Cardiac muscle cell (in vitro differentiated cells and primary cell): ENCODE results near the gene PNPLA7. TPM values are rescaled to one million over a fixed set of nuclear protein-coding genes. Genes with fewer than 3 reads are reported as not detected.
A peak's percentile ranks its signal among the peaks of the same experiment; 100 is the strongest.

Source experiments
- DNase-seq, 2 donors: peaks; one replicate each; pipeline versions ENCODE4 v3.0.0 to v3.0.0-alpha.2; 2010 to 2017; ENCODE audit warnings: low read depth in 1 of 2, low spot score in 1 of 2
- H3K27ac ChIP-seq: fragments of 200-600 bp; sonication (generic); 2 replicates; pipeline ENCODE4 v1.5.1; 2016
- H3K27me3 ChIP-seq: fragments of 200-600 bp; sonication (generic); 2 replicates; pipeline ENCODE4 v1.6.0; 2016; ENCODE audit warnings: control low read depth
- H3K36me3 ChIP-seq: fragments of 200-600 bp; sonication (generic); 2 replicates; pipeline ENCODE4 v1.5.1; 2016; ENCODE audit warnings: control low read depth
- H3K4me1 ChIP-seq: fragments of 200-600 bp; sonication (generic); 2 replicates; pipeline ENCODE4 v1.8.1; 2017; ENCODE audit warnings: low read depth, mild to moderate bottlenecking, mixed run types
- H3K4me3 ChIP-seq: fragments of 200-600 bp; sonication (generic); 2 replicates; pipeline ENCODE4 v1.5.1; 2016; ENCODE audit warnings: mild to moderate bottlenecking
- H3K9me3 ChIP-seq: fragments of 200-600 bp; sonication (generic); 2 replicates; pipeline ENCODE4 v1.5.1; 2017; ENCODE audit warnings: low read depth, mild to moderate bottlenecking, control low read depth
- CTCF ChIP-seq: IDR thresholded peaks from 2 replicates; pipeline ENCODE4 v1.5.1; 2012; ENCODE audit warnings: low read depth, mild to moderate bottlenecking, low read length
- polyA plus RNA-seq: library from polyadenylated mRNA; unstranded; fragments of >200 nt; fragmentation: Nextera tagmentation; extraction: Ambion mirVana; gene quantifications from 2 replicates; pipeline ENCODE4 v1.2.1, GENCODE V29; 2016
- total RNA-seq: library from RNA; depleted of rRNA; stranded (reverse); fragments of >200 nt; gene quantifications from 2 replicates; pipeline ENCODE4 v1.2.3, GENCODE V29; 2016

PNPLA7 gene
- total and polyA plus RNA-seq, 2 experiments from 2014 or later = 1.4 to 3.6 TPM

GRCh38 chr9:137455359-137455991 is 94.7 kb downstream of the PNPLA7 start:
- H3K9me3 ChIP-seq = no peaks in the 10 kb centered on the region
- H3K4me3 ChIP-seq = no peak overlapping the region
- H3K36me3 ChIP-seq = no peaks in the 10 kb centered on the region
- no peak overlapping the region for H3K27ac ChIP-seq
- no peak for DNase-seq
- peaks cover 12% of the 10 kb centered on the region for H3K4me1 ChIP-seq
- TF ChIP-seq CTCF = no peak
- H3K27me3 ChIP-seq = no peaks in the 10 kb centered on the region

- no peaks in the 10 kb centered on the region for H3K9me3 ChIP-seq
- H3K4me3 ChIP-seq = no peak overlapping the region
- H3K27me3 ChIP-seq = no peaks in the 10 kb centered on the region
- DNase-seq = peak in 1 of 2 donors; percentile 42
- H3K36me3 ChIP-seq = no peaks in the 10 kb centered on the region
- H3K27ac ChIP-seq = no peak overlapping the region
- TF ChIP-seq CTCF = no peak
- H3K4me1 ChIP-seq = peaks cover 12% of the 10 kb centered on the region
These were observed 95.4 kb downstream of the PNPLA7 start for GRCh38 chr9:137454597-137455358.

GRCh38 chr9:137454145-137454596 is 96.0 kb downstream of the PNPLA7 start:
- Histone ChIP-seq H3K9me3 (no peaks in the 10 kb centered on the region), H3K27me3 (no peaks in the 10 kb centered on the region), H3K27ac (no peak overlapping the region), H3K4me3 (no peak overlapping the region), H3K4me1 (peaks cover 12% of the 10 kb centered on the region), H3K36me3 (no peaks in the 10 kb centered on the region)
- no peak for TF ChIP-seq CTCF
- DNase-seq = peak; percentile 31 to 53

GRCh38 chr9:137453643-137454081 is 96.5 kb downstream of the PNPLA7 start:
- peak; percentile 82 to 88 for DNase-seq
- no peaks in the 10 kb centered on the region for H3K36me3 ChIP-seq
- peaks cover 12% of the 10 kb centered on the region for H3K4me1 ChIP-seq
- no peaks in the 10 kb centered on the region for H3K9me3 ChIP-seq
- H3K27ac ChIP-seq = no peak overlapping the region
- no peak overlapping the region for H3K4me3 ChIP-seq
- TF ChIP-seq CTCF = no peak
- no peaks in the 10 kb centered on the region for H3K27me3 ChIP-seq

- Histone ChIP-seq H3K36me3 (no peaks in the 10 kb centered on the region), H3K4me1 (peaks cover 6% of the 10 kb centered on the region), H3K4me3 (no peak overlapping the region), H3K9me3 (no peaks in the 10 kb centered on the region), H3K27me3 (no peaks in the 10 kb centered on the region), H3K27ac (no peak overlapping the region)
- DNase-seq = no peak
- no peak for TF ChIP-seq CTCF
These were observed 97.2 kb downstream of the PNPLA7 start for GRCh38 chr9:137452761-137453642.
